NAMALWA (cell line): Measurements from ENCODE around the gene FAM3C.
"Not testable (repeated sequence)": the region's sequence is repeated elsewhere in the genome, so short reads cannot be mapped to it uniquely, and the experiment has no call there.

Source experiments
- DNase-seq: peaks from one replicate; pipeline ENCODE4 v3.0.0-alpha.2; 2015; ENCODE audit warnings: low spot score

FAM3C gene, protein sequence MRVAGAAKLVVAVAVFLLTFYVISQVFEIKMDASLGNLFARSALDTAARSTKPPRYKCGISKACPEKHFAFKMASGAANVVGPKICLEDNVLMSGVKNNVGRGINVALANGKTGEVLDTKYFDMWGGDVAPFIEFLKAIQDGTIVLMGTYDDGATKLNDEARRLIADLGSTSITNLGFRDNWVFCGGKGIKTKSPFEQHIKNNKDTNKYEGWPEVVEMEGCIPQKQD

DNA sequence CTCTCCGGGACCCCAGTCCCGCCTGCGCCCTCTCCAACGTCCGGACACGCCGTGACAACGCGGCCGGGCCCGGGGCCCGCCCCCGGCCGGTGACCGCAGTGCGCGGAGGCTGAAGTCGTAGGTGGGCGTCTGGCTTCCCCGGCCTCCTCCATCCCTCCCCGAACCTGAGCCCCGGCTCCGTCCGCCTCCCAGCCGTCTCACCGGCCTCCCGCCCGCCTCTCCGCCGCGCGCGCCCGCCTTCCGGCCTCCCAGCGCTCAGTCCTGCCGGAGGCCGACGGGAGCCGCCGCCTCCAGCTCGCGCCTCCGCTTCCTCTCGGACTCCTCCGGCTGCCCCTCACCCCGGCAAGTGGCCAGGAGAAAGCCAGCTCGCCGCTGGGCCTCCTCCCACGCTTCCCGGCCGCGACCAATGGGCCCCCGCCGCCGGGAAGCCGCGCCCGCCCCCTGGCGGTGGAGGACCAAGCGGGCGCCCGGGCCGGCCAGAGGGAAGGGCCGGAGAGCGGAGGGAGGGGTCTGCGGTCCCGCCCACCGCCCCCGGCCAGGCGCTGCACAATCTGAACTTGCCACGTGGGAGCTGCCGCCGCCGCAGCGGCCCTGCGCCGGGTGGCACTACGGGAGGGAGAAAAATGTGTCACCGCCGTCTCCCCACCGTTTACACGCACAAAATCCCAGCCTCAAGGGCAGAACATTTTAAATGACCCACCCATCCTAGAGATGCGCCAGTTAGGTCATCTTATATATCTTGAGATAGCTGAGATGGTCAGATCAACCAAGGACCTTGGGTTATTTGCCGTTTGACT, at the start of gene FAM3C:
Gene FAM3C, minus strand, starts transcription at position 348 of the 797 bp plus-strand sequence. CDS start 13,339 bp downstream, outside the sequence.
- peak; percentile 94 for DNase-seq

- peak; percentile 20 for DNase-seq
Measured at GRCh38 chr7:121442845-121443244, 46.7 kb upstream of the FAM3C start.

DNA sequence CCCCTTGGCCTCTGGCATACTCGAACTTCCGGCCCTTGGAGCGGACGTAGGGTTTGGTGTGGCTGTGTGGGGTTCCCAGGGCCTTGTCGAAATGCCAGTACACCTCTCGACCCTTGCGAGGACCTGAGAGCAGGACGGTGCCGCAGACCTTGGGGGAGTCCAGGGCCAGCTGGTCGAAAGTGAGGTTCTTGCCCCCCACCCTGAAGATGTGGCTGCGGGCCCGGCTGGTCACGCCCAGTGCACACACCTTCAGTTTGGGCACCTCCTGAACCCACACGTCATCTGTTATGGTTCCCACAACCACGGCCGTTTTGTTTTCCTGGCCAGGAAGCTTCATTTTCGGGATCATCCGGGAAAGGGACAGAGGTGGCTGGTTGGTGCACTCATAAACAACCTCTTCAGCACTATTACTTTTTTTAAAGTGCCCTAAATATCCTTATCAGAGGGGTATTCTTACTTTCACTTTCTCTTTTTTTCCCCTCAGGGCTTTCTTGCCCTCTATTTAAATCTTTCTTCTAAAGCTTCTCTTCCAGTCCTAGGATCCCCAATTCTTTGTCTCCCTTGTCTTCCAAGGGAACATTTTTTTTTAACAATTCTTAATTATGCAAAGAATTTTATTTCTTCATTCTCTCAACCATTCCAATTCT, 44.9 kb upstream of the FAM3C start:
- DNase-seq = peak; percentile 28

GRCh38 chr7:121438043-121438955, 42.2 kb upstream of the FAM3C start:
- peak; percentile 90 for DNase-seq

DNA sequence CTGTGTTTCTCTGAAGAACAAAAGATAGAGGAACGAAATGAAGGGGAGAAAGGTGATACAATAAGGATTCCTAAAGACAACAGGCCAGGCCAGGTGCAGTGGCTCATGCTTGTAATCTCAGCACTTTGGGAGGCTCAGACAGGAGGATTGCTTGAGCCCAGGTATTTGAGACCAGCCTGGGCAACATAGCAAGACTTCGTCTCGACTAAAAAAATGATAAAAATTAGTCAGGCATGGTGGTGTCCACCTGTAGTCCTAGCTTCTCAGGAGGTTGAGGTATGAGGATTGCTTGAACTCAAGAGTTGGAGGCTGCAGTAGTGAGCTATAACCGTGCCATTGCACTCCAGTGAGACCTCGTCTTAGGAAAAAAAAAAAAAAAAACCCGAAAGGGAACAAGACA, 41.4 kb upstream of the FAM3C start:
- DNase-seq = no peak

DNA sequence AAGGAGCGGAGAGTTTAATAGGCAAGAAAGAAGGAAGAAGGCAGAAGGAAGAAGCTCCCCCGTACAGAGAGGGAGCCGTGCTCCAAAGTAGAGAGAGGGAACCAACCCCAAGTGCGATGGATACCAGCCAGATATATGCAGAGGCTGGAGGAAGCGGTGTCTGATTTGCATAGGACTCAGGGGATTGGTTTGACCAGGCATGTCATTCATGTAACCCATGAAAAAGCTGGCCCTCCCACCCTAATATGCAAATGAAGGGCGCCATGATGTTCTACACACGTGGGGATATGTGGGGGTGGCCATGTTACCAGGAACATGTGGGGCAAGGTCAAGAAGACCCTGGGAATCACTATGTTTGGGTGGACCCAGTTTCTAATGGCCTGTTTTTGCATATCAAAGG, 40.6 kb upstream of the FAM3C start:
- DNase-seq = no peak

- no peak for DNase-seq
Measured at GRCh38 chr7:121436136-121436535, 40.0 kb upstream of the FAM3C start.

- DNase-seq = no peak
Measured at GRCh38 chr7:121433775-121434174, 37.7 kb upstream of the FAM3C start.

DNA sequence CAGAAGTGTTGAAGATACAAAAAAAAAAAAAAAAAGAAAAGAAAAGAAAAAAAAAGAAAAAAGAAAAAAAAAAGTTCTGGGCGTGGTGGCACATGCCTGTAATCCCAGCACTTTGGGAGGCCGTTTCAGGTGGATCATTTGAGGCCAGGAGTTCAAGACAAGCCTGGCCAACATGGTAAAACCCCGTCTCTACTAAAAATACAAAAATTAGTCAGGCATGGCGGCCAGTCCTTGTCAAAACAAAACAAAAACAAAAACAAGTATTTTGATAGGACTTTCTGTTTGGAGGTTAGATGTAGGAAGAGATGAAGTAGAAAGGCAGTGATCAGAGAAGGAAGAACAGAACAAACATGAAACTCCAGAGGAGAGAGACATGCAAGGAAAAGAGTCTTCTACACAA, 36.4 kb upstream of the FAM3C start:
- DNase-seq = not testable (repeated sequence)

- DNase-seq = no peak
Measured at GRCh38 chr7:121431996-121432395, 35.9 kb upstream of the FAM3C start.

- DNase-seq = no peak
Measured at GRCh38 chr7:121431389-121431995, 35.4 kb upstream of the FAM3C start.

GRCh38 chr7:121430558-121430957, 34.5 kb upstream of the FAM3C start:
- no peak for DNase-seq

- no peak for DNase-seq
Measured at GRCh38 chr7:121429798-121430197, 33.7 kb upstream of the FAM3C start.

GRCh38 chr7:121428855-121429489, 32.9 kb upstream of the FAM3C start:
- no peak for DNase-seq

GRCh38 chr7:121421743-121422142, 25.6 kb upstream of the FAM3C start:
- not testable (repeated sequence) for DNase-seq

DNA sequence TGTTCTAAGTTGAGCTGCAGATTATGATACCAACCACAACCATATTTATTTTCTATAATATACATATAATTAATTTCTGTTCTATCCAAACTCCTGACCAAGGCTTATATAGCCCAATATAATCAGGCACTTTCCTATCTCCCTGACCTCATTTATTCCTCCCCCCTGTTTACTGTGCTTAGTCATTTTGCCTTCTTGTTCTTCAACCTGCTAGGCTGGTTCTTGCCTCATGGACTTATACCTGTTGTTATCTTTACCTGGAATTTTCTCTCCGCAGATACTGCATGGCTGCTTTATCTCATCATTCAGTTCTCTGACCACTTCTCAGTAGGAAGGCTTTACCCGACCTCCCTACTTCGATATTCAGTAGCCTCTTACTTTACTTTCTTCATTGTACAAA, 24.9 kb upstream of the FAM3C start:
- no peak for DNase-seq

DNA sequence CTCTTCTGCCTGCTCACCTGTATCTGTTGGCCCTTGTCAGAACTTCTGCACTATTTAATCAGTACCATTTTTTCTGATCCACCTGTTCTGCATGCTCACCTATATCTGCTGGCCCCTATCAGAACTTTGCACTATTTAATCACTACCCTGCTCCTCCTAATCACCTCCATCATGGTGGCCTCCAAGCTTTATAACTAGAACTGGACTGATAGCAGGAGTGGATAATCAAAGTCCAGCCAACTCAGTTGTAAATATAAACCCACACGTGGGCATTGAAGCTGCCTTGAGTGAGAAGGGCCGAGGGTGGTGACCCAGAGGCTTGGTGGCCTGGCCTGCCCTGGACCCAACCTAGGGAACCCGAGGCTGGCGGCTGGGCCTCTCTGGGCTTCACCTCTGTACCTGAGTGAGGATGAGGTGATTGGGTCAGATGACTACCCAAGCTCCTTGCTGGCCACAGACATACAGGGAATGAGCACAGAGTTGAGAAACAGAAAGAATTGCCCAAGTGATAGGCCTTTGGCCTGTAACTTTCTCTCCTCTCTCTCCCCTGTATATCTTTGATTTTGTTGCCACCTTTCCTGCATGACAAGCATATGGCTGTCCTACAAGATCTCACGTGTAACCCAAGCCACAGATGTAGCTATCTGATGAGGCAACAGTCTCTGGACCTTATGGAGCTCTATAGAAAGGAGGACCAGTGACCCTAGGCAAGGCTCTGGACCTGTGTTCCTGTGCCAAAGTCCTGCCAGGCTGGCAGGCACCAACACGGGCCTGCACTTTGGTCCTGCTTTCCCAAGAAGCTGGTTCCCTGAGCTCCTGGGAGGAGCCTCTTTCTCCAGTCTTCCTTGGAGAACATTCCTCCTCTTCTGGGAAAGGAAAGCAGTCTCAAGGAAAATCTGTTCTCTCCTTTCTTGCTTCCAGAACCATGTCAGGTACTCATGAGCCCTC, 23.4 kb upstream of the FAM3C start:
- no peak for DNase-seq

DNA sequence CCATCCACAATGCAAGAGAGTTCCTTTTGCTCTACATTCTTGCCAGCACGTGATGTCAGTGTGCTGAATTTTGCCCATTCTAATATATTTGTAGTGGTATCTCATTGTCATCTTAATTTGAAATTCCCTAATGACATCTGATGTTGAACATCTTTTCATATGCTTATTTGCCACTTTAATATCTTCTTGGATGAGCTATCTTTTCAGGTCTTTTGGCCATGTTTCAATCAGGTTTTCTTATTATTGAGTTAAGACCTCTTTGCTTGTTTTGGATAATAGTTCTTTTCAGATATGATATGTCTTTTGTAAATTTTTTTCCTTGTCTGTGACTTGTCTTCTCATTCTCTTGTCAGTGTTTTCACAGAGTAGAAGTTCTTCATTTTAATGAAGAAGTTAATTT, 20.4 kb upstream of the FAM3C start:
- DNase-seq = no peak

DNA sequence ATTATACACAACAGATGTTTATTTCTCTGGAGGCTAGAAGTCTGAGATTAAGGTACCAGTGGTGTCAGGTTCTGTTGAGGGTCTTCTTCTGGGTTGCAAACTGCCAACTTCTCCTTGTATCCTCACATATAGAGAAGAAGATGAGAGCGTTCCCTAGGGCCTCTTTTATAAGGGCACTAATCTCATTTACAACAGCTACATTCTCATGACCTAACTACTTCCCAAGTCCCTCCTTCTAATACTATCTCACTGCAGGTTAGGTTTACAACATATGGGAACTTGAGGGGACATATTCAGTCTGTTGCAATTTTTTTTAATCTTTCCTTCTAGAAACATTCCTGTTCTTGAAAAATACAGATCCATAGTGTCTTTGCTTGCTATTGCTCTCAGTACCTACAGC, 18.3 kb upstream of the FAM3C start:
- DNase-seq = no peak

GRCh38 chr7:121411597-121411979, 15.5 kb upstream of the FAM3C start:
- no peak for DNase-seq
